ENCODE results near the gene HOXD10.

HOXD10 gene

GRCh38 chr2:176123411-176124109, 7.0 kb downstream of the HOXD10 start:
- DNase-seq, result no peak

GRCh38 chr2:176124110-176124946, 7.8 kb downstream of the HOXD10 start:
- DNase-seq, result no peak

GRCh38 chr2:176124947-176125771, 8.6 kb downstream of the HOXD10 start:
- DNase-seq, result no peak

GRCh38 chr2:176125772-176126054, 9.1 kb downstream of the HOXD10 start:
- no peak for DNase-seq

- DNase-seq, result peak; percentile 72
Measured at GRCh38 chr2:176126929-176127773, 10.6 kb downstream of the HOXD10 start.

- no peak for DNase-seq
Measured at GRCh38 chr2:176127774-176128072, 11.1 kb downstream of the HOXD10 start.

- no peak for DNase-seq
Measured at GRCh38 chr2:176128172-176128981, 11.8 kb downstream of the HOXD10 start.

GRCh38 chr2:176128982-176129796, 12.6 kb downstream of the HOXD10 start, which contains the start of gene HOXD8:
TSS of gene HOXD8 (plus strand) at chr2:176129705. CDS start at chr2:176130367, 662 bp downstream.
- DNase-seq, result no peak

- no peak for DNase-seq
Measured at GRCh38 chr2:176129813-176130146, 13.2 kb downstream of the HOXD10 start.

- no peak for DNase-seq
Measured at GRCh38 chr2:176130147-176130956, 13.8 kb downstream of the HOXD10 start.

GRCh38 chr2:176130957-176131847, 14.6 kb downstream of the HOXD10 start:
- DNase-seq, result no peak

GRCh38 chr2:176131848-176132158, 15.2 kb downstream of the HOXD10 start:
- DNase-seq, result no peak

GRCh38 chr2:176132205-176133171, 15.9 kb downstream of the HOXD10 start:
- DNase-seq, result no peak

- no peak for DNase-seq
Measured at GRCh38 chr2:176133389-176133788, 16.8 kb downstream of the HOXD10 start.

- DNase-seq, result no peak
Measured at GRCh38 chr2:176134035-176134434, 17.5 kb downstream of the HOXD10 start.

GRCh38 chr2:176135035-176135440, 18.5 kb downstream of the HOXD10 start:
- DNase-seq, result no peak

- DNase-seq, result no peak
Measured at GRCh38 chr2:176136374-176137251, 20.0 kb downstream of the HOXD10 start.
